Naive B cell (primary cell): ENCODE data around the gene DUSP2. TPM values are rescaled to one million over a fixed set of nuclear protein-coding genes. Genes with fewer than 3 reads are reported as not detected.

Experiments used
- ATAC-seq, 2 donors: fragments of 150-1000 bp; cut with Tn5 transposase; 2 replicates each; pipeline ENCODE4 v1.10.0; 2021; ENCODE audit warnings: low read depth in 2 of 2, mild to moderate bottlenecking in 2 of 2, moderate library complexity in 2 of 2
- DNase-seq: peaks from one replicate; pipeline ENCODE4 v3.0.0; 2022
- H3K27ac Mint-ChIP-seq, 6 donors: one replicate each; pipeline ENCODE4 v1.8.0; 2020 to 2022; ENCODE audit warnings: mild to moderate bottlenecking in 6 of 6, mixed read lengths in 6 of 6, moderate library complexity in 5 of 6, inconsistent platforms in 2 of 6
- H3K27me3 Mint-ChIP-seq, 3 donors: one replicate each; pipeline ENCODE4 v1.8.0; 2021 to 2022; ENCODE audit warnings: mixed read lengths in 3 of 3, mild to moderate bottlenecking in 1 of 3
- H3K36me3 Mint-ChIP-seq, 2 donors: one replicate each; pipeline ENCODE4 v1.8.0; 2020 to 2022; ENCODE audit warnings: mixed read lengths in 2 of 2, inconsistent platforms in 1 of 2, mild to moderate bottlenecking in 1 of 2
- H3K4me1 Mint-ChIP-seq, 3 donors: one replicate each; pipeline ENCODE4 v1.8.0; 2020 to 2022; ENCODE audit warnings: mixed read lengths in 3 of 3, inconsistent platforms in 1 of 3, mild to moderate bottlenecking in 1 of 3, moderate library complexity in 1 of 3
- H3K4me3 Mint-ChIP-seq, 8 donors: one replicate each; pipeline ENCODE4 v1.8.0; 2020 to 2022; ENCODE audit warnings: mild to moderate bottlenecking in 8 of 8, mixed read lengths in 8 of 8, moderate library complexity in 8 of 8, inconsistent platforms in 2 of 8
- H3K9me3 Mint-ChIP-seq, 7 donors: one replicate each; pipeline ENCODE4 v1.8.0; 2020 to 2022; ENCODE audit warnings: mixed read lengths in 7 of 7, mild to moderate bottlenecking in 5 of 7, inconsistent platforms in 2 of 7, moderate library complexity in 1 of 7
- polyA plus RNA-seq, 6 donors: library from polyadenylated mRNA; unstranded; fragments of 300-500 nt; fragmentation: Illumina TruSeq; gene quantifications; one replicate each; pipeline ENCODE4 v1.2.3, GENCODE V29; 2021; ENCODE audit warnings: low read depth in 6 of 6

Gene DUSP2
- polyA plus RNA-seq, 6 donors from 2014 or later: 56.3 to 220 (median 95.9) TPM

DNA sequence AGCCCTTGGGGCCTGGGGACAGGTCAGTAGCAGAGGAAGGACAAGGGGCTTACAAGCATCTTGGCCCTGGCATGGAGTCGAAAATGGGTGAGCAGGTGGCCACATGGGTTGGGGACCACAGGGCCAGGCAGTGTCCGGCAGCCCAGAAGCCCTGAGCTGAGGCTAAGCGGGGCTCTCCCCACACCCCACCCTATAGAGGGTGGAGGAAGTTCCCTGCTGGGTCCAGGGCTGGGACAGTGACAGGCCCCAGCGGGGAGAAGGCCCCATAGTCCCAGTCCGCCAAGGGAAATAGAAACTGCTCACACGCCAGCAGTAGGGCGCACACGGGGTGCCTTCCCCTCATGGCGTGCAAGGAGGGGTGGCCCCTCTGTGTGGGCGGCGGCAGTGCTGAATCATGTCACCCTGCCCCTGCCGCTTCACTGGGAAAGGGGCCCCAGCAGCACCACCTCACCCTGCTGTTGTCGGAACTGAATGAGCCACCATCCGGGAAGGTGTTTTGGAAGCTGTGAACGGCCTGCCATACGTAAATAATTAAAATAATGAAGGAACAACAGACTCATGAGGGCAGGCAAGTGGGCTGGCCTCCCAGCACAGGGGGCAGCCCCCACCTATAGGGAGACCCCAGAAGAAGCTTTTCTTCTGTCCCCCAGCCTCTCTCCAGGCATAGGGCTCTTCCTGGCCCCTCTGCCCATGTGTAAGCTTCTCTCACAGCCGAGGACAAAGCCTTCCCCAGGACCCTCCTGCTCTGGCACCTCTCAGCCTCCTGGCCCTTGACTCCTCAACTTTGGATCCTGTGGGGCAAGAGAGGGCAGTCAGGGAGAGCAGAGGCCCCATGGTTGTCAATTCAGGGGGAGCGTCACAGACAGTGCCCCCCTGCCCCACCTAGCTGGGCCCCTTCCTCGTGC, 12.7 kb upstream of the DUSP2 start:
- Mint-ChIP-seq H3K4me1 (peaks cover 45 to 78% (median 72%) of the 10 kb centered on the region in 3 donors), H3K27ac (peak overlapping the region; percentile 7 to 92 (median 82)), H3K4me3 (peak overlapping the region; percentile 8 to 74 (median 67)), H3K27me3 (no peaks in the 10 kb centered on the region), H3K36me3 (no peaks in the 10 kb centered on the region), H3K9me3 (peaks cover 0 to 5% (median 0%) of the 10 kb centered on the region in 7 donors)
- ATAC-seq (peak; percentile 87 to 90), DNase-seq (peak; percentile 72)

DNA sequence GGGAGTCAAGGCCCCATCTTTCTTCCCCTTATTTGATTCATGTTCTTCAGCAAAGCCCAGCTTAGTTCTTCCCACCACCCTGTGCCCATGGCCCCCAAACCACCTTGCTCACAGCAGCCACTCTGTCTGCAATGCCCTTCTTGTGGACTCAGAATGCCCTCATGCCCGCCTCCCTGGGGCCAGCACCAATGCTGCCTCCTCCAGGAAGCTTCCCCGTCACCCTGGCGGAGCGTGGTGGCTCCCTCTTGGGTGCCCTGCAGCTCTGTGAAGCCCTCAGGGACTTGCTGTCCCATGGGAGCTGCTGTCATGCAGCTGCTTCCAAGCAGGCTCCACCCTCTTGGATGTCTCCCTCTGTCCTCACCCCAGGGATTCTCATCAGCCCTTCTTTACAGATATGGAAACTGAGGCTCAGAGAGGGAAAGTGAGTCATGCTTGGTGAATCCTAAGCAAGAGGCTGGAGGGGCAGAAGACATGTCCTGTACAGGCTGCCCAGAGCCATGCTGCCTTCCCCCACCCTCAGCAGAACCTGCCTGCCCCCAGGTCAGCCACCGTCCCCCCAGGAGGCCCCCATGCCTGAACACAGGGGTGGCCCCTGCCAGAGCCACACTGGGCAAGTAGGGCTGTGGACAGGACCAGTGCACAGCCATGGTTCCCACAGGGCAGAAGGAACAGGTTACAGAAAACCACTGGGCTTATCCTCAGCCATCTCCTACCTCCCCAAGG, 11.8 kb upstream of the DUSP2 start:
- Mint-ChIP-seq H3K36me3 (no peaks in the 10 kb centered on the region), H3K27me3 (no peaks in the 10 kb centered on the region), H3K27ac (peak overlapping the region in 5 of 6 donors; percentile 67 to 93 (median 91)), H3K4me1 (peaks cover 41 to 77% (median 66%) of the 10 kb centered on the region in 3 donors), H3K4me3 (peak overlapping the region in 7 of 8 donors; percentile 42 to 74 (median 65)), H3K9me3 (peaks cover 0 to 5% (median 0%) of the 10 kb centered on the region in 7 donors)
- DNase-seq (peak; percentile 55), ATAC-seq (peak; percentile 59 to 67)

DNA sequence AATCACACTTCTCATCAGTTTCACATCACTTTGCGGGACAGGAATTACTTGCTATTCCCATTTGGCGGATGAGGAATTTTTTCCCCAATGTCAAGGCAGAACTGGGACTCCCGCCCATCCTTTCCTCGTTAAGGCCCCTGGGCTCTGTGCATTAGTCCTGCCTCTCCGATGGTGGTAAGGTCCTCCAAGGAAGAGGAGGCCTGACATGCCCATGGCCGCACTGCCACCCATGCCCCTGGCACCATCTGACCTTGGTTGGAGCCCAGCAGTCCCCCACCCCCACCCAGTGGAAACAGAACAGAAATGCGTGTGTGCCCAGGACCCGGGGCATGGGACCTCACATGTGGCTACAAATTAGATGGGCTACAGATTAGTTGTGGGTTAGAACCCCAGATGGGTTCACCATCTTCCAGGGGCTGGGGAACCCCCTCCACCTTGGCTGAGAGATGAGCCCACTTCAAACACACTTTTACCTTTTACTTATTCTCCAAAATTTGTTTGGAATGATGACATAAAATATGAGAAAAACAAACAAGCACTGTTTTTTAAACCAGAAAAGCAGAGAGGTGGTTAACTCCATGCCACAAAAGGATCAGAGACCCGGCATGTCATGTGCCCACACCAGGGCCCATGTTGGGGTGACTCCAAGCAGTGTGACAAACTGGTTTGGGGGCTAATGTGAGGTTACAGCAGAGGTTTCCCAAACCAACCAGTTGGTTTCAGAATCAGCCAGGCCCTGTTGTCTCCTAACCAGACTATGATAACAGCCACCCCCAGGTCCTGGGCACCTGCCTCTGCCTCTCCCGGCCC, 11.0 kb upstream of the DUSP2 start:
- peaks cover 0 to 5% (median 0%) of the 10 kb centered on the region in 7 donors for H3K9me3 Mint-ChIP-seq
- peak overlapping the region in 4 of 6 donors; percentile 37 to 93 (median 90) for H3K27ac Mint-ChIP-seq
- H3K4me1 Mint-ChIP-seq: peaks cover 40 to 80% (median 71%) of the 10 kb centered on the region in 3 donors
- DNase-seq (no peak), ATAC-seq (no peak)
- no peaks in the 10 kb centered on the region for H3K36me3 Mint-ChIP-seq
- no peaks in the 10 kb centered on the region for H3K27me3 Mint-ChIP-seq
- peak overlapping the region in 5 of 8 donors; percentile 30 to 66 (median 64) for H3K4me3 Mint-ChIP-seq

DNA sequence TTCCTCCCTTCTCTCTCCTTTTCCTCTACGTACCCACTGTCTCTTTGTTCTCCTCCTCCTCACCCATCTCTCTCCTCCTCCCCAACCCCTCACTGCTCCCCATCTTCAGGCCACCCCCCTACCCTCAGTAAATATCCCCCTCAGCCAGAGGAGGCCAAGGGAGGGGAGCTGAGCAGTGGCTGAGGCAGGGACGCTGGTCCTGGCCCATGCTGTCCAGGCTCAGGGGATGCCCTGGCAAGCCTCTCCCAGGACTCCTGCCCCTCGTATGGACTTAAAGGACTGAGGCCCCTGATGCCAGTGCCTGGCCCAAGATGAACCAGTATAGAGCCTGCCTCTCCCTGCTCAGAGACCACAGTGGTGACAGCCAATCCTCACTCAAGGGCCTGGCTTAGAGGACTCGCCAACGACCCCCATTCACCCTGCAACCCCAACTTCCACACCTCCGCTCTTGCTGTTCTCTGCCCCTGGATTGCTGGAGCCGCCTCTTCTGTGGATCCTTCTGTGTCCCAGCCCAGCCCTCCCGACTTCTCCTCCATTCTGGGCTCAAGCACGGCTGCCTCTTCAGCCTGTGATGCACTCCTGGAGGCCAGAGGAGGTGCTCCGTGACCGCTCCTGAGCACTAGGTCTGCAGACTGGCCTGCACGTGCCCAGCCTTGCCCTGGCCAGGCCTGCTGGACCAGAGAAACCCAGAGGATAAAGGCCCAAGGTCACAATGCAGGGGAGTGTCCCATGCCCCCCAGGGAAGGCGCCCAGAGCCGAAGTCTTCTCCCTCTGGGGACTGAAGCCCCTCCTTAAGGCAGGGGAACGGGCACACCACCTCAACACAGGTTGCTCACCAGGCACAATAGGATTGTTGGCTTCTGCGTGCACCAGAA, 9.5 kb upstream of the DUSP2 start:
- no peaks in the 10 kb centered on the region for H3K27me3 Mint-ChIP-seq
- H3K4me1 Mint-ChIP-seq: peaks cover 42 to 88% (median 73%) of the 10 kb centered on the region in 3 donors
- ATAC-seq (no peak), DNase-seq (no peak)
- H3K4me3 Mint-ChIP-seq: no peak overlapping the region
- H3K27ac Mint-ChIP-seq: peak overlapping the region in 2 of 6 donors; percentile 88 to 98
- no peaks in the 10 kb centered on the region for H3K9me3 Mint-ChIP-seq
- no peaks in the 10 kb centered on the region for H3K36me3 Mint-ChIP-seq

DNA sequence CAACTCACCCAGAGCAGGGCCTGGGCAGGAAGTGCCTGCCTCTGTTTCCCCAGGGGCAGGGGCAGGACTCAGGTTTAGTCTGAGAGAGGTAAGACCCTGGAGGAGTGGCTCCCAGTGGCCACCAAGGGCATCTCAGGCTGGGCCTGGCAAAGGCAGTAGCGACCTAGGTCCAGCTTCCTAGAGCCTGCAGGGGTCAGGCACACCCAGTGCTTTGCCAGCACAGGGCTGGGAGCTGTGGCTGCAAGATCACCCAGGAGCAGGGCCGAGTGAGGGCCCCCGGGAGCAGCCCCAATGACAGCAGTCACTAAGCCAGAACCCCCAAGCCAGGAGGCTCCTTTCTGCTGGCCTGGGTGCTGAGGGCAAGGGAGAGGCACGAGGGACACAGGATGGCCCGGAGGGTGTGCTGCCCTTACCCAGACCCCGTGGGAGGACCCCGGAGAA, 8.8 kb upstream of the DUSP2 start:
- no peak for ATAC-seq
- Mint-ChIP-seq H3K27ac (peak overlapping the region in 1 of 6 donors; percentile 98), H3K4me3 (no peak overlapping the region), H3K4me1 (peaks cover 36 to 80% (median 74%) of the 10 kb centered on the region in 3 donors), H3K27me3 (no peaks in the 10 kb centered on the region), H3K36me3 (no peaks in the 10 kb centered on the region), H3K9me3 (no peaks in the 10 kb centered on the region)
- no peak for DNase-seq

DNA sequence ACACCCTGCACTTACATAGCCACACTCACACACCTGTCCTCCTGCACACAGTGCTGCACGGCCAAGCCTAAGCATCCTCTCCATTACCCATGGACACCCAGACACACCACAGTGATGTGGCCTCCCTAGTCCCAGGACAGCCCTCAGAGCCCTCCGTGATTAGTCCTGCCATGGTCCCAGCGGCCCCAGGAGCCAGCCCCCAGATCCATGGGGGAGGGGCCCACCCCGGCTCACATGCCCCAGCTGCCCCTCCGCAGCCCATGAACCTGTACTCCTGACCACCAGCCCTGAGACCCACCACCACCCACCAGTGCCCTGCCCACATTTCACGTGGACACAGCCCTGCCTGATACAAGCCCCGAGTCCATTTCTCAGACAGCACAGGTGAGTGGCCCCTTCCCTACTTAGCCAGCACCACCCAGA, 8.1 kb upstream of the DUSP2 start:
- Mint-ChIP-seq H3K27ac (peak overlapping the region; percentile 24 to 98 (median 84)), H3K27me3 (no peaks in the 10 kb centered on the region), H3K4me3 (no peak overlapping the region), H3K4me1 (peaks cover 40 to 79% (median 77%) of the 10 kb centered on the region in 3 donors), H3K36me3 (no peaks in the 10 kb centered on the region), H3K9me3 (no peaks in the 10 kb centered on the region)
- ATAC-seq (no peak), DNase-seq (no peak)

DNA sequence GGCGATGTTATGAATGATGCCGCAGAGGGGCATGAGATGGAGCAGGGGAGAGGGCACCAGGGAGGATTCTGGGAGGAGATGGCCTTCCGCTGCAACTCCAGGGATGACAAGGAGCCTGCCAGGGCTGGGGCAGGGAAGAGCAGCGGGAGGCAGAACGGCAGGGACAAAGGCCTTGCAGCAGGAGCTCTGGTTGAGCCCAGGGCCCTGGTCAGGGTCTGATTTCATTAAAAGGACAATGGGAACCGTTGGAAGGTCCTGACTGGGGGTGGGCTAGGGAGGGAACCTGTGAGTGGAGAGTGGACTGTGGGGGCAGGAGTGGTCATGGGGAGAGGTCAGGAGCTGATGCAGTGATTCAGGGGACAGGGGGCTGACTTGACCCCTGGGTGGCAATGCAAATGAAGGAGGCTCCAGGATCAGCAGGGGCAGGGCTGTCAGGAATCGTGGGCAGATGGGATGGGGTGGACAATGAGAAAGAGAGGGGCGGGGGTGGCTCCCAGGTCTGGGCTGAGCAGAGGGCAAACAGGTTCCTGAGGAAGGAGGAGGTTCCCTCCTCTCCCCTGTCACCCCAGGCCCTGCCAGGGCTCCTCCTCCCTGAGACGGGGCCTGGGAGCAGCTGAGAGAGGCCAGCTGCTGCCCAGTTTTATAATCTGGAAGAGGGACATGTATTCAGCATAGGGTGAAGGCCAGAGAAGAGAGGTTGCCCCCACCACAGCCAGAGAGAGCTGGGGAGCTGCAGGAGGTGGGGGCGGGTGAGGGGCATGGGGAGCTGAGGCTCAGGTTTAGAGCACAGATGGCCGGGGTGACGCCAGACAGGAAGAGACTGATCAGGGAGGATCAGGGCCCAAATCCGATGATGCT, 7.3 kb upstream of the DUSP2 start:
- ATAC-seq: no peak
- Mint-ChIP-seq H3K27me3 (no peaks in the 10 kb centered on the region), H3K4me3 (peak overlapping the region in 2 of 8 donors; percentile 57 to 67), H3K27ac (peak overlapping the region in 4 of 6 donors; percentile 52 to 98 (median 84)), H3K9me3 (no peaks in the 10 kb centered on the region), H3K4me1 (peaks cover 41 to 79% (median 77%) of the 10 kb centered on the region in 3 donors), H3K36me3 (no peaks in the 10 kb centered on the region)
- DNase-seq: no peak

DNA sequence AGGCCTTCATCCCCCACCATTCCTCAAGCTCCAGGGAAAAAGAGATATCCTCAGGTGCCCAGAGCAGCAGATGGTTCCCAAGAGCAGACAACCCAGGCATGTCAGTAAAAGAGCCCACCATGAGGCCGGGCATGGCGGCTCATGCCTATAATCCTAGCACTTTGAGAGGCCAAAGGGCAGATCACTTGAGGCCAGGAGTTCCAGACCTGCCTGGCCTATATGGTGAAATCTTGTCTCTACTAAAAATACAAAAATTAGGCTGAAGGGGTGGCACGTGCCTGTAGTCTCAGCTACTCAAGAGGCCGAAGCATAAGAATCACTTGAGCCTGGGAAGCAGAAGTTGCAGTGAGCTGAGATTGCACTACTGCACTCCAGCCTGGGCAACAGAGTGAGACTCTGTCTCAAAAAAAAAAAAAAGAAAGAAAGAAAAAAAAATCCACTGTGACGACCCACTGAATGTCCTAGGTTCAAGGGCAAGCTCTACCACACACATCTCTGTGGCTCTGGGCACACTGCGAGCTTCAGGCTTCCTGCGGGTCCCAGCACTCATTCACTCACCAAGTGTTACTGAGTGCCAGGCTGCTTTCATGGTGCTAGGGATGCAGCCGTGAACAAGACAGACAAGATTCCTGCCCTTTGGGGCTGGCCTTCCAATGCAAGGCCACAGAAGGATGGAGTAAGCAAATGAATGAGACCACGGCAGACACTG, 6.5 kb upstream of the DUSP2 start:
- Mint-ChIP-seq H3K4me1 (peaks cover 39 to 79% (median 77%) of the 10 kb centered on the region in 3 donors), H3K9me3 (no peaks in the 10 kb centered on the region), H3K27ac (peak overlapping the region in 5 of 6 donors; percentile 52 to 98 (median 86)), H3K4me3 (peak overlapping the region in 3 of 8 donors; percentile 15 to 67 (median 57)), H3K27me3 (no peaks in the 10 kb centered on the region), H3K36me3 (no peaks in the 10 kb centered on the region)
- DNase-seq (no peak), ATAC-seq (no peak)

DNA sequence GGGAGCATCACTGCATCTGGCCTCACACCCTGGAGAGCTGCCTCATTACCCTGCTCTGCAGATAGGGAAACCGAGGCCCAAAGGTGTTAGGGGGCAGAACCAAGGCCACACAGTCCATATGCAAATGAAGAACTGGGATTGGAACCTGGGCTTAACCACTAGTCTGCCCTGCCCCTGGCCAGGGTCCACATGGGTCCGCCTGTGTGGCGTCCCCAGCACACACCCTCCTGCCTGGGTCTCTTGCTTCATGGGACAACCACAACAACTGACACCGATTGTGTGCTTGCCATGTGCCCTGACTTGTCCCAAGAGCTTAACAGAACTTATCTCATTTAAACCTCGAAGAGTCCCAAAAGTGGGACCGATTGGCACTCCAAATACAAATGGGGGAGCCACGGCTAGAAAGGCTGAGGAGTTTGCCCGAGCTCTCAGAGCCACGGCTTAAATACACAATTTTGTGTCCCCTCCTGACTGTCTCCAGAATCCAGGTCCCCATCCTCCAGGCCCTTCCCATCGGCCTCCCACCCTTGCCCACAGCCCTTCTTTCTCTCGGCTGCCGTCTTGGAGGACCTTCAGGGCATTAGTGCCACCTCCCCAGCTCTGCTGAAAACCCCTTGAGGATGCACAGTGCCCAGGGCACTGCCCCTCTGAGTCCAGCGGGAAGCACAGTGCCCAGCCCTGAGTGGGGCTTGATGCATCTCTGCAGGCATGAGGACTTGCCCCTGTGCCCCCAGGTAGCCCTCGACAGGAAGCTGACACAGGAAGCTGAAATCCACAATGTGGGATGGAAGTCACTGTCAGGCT, 5.8 kb upstream of the DUSP2 start:
- peak overlapping the region in 5 of 6 donors; percentile 80 to 98 (median 86) for H3K27ac Mint-ChIP-seq
- ATAC-seq (no peak), DNase-seq (no peak)
- H3K4me3 Mint-ChIP-seq: peak overlapping the region in 3 of 8 donors; percentile 3 to 49 (median 40)
- peaks cover 38 to 79% (median 76%) of the 10 kb centered on the region in 3 donors for H3K4me1 Mint-ChIP-seq
- H3K27me3 Mint-ChIP-seq: no peaks in the 10 kb centered on the region
- no peaks in the 10 kb centered on the region for H3K9me3 Mint-ChIP-seq
- no peaks in the 10 kb centered on the region for H3K36me3 Mint-ChIP-seq

DNA sequence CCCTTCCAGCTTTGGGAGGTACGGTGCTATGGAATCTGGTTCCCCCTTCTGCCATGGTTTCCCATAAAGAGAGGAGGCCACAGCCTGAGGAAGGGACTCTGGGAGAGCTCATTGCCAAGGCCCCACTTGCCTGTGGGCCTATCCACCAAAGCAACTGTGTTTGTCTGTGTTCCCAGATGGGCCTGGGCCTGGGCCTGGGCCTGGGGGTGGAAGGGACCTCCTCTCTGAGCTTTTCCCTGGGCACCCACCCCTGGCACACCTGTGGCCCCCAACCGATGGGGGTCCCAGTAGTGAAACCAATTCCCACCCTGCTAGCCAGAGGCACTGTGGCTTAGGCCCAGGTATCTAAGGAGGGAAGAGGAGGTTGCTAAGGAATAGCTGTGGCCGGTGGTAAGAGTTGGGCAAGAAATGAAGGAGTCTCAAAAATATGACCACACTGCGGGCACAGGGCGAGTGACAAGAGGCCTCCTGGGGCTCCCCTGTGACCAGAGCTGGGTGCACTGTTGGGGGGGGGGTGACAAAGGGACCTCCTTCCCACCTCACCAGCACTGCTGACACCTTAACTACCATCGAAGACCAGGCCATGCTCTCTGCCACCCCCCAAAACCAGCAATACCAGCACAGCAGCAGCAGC, 4.9 kb upstream of the DUSP2 start:
- no peaks in the 10 kb centered on the region for H3K9me3 Mint-ChIP-seq
- DNase-seq (no peak), ATAC-seq (no peak)
- H3K4me1 Mint-ChIP-seq: peaks cover 36 to 78% (median 72%) of the 10 kb centered on the region in 3 donors
- peak overlapping the region; percentile 84 to 100 (median 98) for H3K27ac Mint-ChIP-seq
- no peaks in the 10 kb centered on the region for H3K36me3 Mint-ChIP-seq
- no peaks in the 10 kb centered on the region for H3K27me3 Mint-ChIP-seq
- no peak overlapping the region for H3K4me3 Mint-ChIP-seq
